Nucleus accumbens (tissue), 56 donors: ENCODE results near the gene ZNF320.
"Not testable (repeated sequence)": the region's sequence is repeated elsewhere in the genome, so short reads cannot be mapped to it uniquely, and the experiment has no call there.

Experiments
- DNase-seq, 56 donors: peaks; one replicate each; lab custom pipeline; 2025; lab: John Stamatoyannopoulos, UW

The ZNF320 gene

GRCh38 chr19:52922841-52923777, 25.7 kb upstream of the ZNF320 start, which contains the start of gene ZNF888:
Gene ZNF888 (minus strand): TSS chr19:52923428. CDS start chr19:52917873, 5,555 bp downstream.
- DNase-seq = peak in 54 of 56 donors; percentile 12 to 83 (median 55)

GRCh38 chr19:52917531-52917930, 20.1 kb upstream of the ZNF320 start:
- DNase-seq = no peak

GRCh38 chr19:52910648-52911047, 13.2 kb upstream of the ZNF320 start:
- DNase-seq = no peak

GRCh38 chr19:52904052-52904780, 6.8 kb upstream of the ZNF320 start:
- DNase-seq = not testable (repeated sequence)

GRCh38 chr19:52901842-52902241, 4.4 kb upstream of the ZNF320 start:
- no peak for DNase-seq

- not testable (repeated sequence) for DNase-seq
Observed at GRCh38 chr19:52898596-52898995, 1.2 kb upstream of the ZNF320 start.

GRCh38 chr19:52898101-52898500, 666 bp upstream of the ZNF320 start:
- DNase-seq = peak in 6 of 56 donors; percentile 6 to 25 (median 6)

- DNase-seq = peak in 6 of 56 donors; percentile 5 to 34 (median 12)
Observed at GRCh38 chr19:52896431-52897137, 851 bp downstream of the ZNF320 start.

GRCh38 chr19:52891336-52891735, 6.1 kb downstream of the ZNF320 start:
- no peak for DNase-seq

GRCh38 chr19:52889931-52890330, 7.5 kb downstream of the ZNF320 start:
- DNase-seq = no peak

- DNase-seq = no peak
Observed at GRCh38 chr19:52889076-52889475, 8.4 kb downstream of the ZNF320 start.

GRCh38 chr19:52880895-52881389, 16.5 kb downstream of the ZNF320 start:
- no peak for DNase-seq

- not testable (repeated sequence) for DNase-seq
Observed at GRCh38 chr19:52872996-52873395, 24.4 kb downstream of the ZNF320 start.

GRCh38 chr19:52871466-52871865, 26.0 kb downstream of the ZNF320 start:
- no peak for DNase-seq

- DNase-seq = not testable (repeated sequence)
Observed at GRCh38 chr19:52868031-52868430, 29.4 kb downstream of the ZNF320 start.

- peak in 55 of 56 donors; percentile 11 to 88 (median 61) for DNase-seq
Observed at GRCh38 chr19:52857378-52858191, 39.9 kb downstream of the ZNF320 start, which contains the start of gene ZNF468. Gene ZNF468 (minus strand): TSS chr19:52857619. CDS start chr19:52854272, 3,347 bp downstream.

- DNase-seq = peak in 2 of 56 donors; percentile 1 to 3
Observed at GRCh38 chr19:52856540-52857377, 40.7 kb downstream of the ZNF320 start.
